Body of pancreas (tissue), 4 donors: ENCODE measurements around the gene RET.

Experiments
- CTCF ChIP-seq, 7 experiments: fragments of 450-650 bp in 4 of 7; fragments of 200-600 bp in 3 of 7; sonication (generic) in 3 of 7; IDR thresholded peaks; one replicate each; pipeline ENCODE4 v1.5.1; 2016 to 2019; ENCODE audit warnings: antibody characterized with exemption in 7 of 7
- POLR2A ChIP-seq, 3 donors: fragments of 450-650 bp; IDR thresholded peaks; one replicate each; pipeline ENCODE4 v1.6.1; 2016; ENCODE audit warnings: antibody characterized with exemption in 3 of 3, mild to moderate bottlenecking in 2 of 3

DNA sequence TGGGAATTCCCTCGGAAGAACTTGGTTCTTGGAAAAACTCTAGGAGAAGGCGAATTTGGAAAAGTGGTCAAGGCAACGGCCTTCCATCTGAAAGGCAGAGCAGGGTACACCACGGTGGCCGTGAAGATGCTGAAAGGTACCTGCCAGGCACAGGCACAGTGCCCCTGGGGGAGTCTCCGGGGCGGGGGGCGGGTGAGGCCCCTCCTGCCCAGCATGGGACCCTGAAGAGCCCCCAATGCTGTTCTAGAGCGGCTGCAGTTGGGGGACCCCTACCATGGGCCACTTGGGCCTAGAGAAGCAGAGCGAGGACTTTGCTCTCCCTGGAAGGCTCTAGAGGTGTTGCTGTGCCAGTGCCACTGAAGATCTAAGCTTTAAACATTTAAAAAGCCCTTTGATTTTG is 39.7 kb downstream of the RET start:
- TF ChIP-seq CTCF (IDR thresholded peaks at IDR 0.05) (no peak), POLR2A (IDR thresholded peaks at IDR 0.05) (no peak)
